GM04503 (cell line): ENCODE measurements around the gene THEM4.
"Not testable (repeated sequence)": the region's sequence is repeated elsewhere in the genome, so short reads cannot be mapped to it uniquely, and the experiment has no call there.

Experiments used
- DNase-seq: peaks from one replicate; pipeline ENCODE4 v3.0.0-alpha.2; 2012; ENCODE audit warnings: low read depth

The THEM4 gene

DNA sequence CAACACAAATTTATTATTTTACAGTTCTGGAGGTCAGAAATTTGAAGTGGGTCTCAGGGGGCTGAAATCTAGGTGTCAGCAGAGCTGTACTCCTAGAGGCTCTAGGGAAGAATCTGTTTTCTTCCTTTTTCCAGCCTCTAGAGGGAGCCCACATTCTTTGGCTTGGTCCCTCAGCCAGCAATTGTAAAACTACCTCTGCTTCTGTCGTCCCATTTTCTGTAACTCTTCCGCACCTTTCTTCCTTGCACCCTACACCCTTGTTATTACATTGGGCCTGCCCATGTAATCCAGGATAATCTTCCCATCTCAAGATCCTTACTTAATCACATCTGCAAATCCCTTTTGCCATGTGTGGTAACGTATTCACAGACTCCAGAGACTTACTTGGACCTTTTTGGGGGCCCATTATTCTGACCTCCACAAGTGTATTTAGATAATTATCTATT, 24.8 kb upstream of the THEM4 start:
- DNase-seq = no peak

DNA sequence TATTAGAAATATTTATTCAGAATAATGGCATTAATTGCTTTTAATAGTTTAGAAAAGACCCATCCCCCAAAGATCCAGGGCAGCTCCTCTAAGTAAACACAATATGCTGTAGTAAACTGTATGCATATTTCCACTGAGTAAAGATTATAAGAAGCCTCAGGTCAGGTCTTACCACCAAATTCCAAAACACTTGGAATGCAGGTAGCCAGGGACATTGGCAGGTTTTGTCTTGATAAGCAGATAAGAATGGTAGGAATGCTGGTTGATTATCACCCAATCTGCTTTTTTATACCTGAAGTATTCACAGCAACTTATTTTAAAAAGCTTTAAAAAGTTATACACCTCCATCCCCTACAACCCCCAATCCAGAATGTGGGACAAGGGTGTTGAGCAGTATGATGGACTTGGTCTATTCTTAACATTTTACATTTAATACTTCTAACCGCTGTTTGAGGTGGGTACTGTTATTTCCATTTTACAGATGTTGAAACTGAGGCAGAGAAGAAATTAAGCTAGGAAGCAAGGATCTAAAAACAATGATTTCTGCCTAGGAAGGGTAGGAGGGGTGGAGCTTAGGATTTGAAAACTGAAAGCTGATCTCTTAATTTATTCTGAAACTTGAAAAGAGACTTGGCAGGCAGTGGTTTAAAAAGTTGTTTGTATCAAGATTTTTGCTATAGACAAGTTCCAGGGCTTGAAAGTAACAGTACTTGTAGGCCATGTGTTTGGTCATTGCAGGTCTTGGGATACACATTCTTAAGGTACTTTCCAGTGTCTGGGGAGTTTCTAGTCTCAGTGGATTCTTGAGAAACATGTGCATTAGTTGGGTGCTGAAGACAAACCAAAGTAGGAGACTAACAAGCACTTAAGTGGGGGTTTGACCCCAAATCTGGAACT, 15.6 kb upstream of the THEM4 start:
- no peak for DNase-seq

DNA sequence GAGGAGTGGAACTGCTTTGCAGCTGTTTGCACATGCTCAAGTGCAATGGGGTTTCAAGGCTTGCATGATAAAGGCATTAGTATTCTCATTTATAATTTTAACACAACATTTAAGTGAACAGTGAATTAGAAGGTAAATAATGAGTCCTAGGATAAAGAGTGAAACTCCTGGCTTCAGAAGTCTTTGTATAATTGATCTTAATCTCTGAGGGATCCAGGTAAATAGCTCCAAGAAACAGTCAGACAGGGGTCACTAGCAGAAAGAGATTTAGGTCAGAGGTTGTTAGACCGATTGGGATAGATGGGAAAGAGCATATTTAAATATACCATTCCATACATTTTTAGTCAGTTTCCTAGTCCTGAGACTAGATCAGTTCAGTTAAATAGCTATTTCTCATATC, 14.1 kb upstream of the THEM4 start:
- DNase-seq = no peak

DNA sequence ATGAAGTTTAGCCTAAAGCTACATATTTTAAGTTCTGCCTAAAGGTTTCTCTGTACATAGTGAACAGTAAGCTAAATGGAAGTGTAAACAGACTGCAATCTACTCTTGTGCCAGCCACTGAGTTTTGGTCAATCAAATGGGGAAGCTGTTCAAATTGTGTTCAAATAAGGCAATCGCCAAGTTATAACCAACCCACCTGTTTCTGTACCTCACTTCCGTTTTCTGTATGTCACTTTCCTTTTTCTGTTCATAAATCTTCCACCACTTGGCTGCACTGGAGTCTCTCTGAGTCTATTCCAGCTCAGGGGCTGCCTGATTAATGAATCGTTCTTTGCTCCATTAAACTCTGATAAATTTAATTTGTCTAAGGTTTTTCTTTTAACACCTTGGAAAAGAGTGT, 10.8 kb upstream of the THEM4 start:
- DNase-seq = no peak

DNA sequence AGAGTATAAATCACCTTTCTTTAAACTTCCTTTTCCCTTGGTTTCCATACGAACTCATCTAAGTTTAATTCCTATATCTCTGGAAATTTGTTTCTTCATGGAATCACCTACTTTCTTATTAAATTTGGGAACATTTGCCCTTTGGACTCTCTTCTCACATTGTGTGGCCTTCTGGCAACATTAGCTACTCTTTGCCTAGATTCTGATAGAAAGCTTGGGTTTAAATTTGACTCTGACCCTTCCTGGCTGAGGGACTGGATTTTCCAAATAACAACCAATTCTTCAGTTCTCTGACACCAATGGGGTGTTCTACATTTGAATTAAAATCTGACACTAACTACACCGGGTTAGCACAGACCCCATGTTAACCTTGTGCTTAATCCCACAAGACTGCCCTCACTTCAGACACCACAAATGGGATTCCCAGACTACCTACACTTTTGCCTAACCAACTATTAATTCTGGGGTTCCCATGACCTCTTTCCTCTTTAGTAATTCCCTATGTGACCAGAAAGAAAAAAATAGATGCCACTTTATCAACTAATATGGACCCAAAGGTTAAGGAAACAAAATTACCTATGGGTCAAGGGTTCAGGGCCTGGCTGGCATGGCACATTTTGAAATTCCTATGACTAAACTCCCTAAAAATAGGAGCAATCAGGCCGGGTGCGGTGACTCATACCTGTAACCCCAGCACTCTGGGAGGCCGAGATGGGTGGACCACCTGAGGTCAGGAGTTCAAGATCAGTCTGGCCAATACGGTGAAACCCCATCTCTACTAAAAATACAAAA, 9.7 kb upstream of the THEM4 start:
- DNase-seq = no peak

DNA sequence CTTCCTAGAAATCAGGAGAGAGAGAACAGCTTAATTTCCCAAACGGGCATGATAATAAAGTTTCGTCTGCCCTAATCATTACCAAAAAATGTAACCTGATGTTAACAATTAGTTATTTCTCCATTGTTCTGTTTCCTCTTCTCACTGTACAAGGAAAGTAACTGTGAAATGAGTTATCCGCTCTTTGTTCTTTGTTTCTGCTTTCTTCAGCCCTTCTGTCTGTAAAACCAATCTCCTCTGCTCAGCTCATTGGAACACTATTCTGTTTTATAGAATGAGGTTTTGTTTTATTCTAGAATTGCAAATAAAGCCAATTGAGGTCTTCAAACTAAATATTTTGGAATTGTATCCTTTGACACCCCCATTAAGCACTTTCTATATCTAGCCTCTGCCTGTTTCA, 8.8 kb upstream of the THEM4 start:
- DNase-seq = no peak

DNA sequence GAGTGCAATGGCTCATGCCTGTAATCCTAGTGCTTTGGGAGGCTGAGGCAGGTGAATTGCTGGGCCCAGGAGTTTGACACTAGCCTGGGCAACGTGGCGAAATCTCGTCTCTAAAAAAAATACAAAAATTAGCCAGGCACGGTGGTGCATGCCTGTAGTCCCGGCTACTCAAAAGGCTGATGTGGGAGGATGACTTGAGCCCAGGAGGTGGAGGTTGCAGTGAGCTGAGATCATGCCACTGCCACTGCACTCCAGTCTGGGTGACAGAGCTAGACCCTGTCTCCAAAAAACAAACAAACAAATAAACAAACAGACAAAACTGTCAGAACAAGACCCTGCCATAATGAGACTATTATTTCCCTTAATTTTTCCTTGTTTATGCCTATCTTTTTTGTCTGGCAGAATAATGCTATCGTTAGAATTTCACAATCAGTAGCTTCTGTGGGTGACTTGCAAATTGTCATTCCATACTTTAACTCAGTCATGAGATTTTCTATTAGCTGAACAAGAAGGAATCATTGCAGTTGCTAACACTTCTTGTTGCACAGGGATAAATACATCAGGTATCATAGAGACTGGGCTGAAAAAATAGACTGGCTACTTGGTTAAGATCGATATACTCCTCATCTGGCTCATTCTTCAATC, 7.5 kb upstream of the THEM4 start:
- DNase-seq = no peak

DNA sequence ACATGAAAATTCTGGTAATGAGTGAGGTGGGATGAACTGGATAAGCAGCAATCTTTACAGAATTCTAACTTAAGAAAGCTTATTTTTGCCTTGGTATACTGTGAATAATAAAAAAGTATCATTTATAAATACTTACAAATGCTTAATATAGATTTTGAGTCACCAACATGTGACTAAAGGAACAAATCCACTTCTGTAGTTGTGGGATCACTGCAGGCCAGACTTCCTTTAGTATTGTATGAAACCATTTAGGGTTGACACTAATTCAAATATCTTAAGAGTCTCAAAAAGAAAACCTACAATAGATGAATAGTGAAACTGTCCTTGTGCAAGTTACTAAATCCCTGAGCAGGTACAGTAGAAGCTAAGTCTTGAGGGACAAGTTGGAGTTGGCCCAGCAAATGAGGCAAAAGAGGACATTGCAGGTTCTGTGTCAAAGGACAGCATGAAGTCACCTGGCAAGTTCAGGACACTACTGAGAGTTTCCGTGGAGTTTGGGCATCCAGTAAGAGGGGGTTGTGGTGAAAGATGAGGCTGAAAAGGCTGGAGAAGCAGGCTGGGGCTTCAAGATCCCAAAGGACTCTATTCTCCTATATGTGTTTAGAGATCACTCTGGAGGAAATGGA, 5.9 kb upstream of the THEM4 start:
- no peak for DNase-seq

DNA sequence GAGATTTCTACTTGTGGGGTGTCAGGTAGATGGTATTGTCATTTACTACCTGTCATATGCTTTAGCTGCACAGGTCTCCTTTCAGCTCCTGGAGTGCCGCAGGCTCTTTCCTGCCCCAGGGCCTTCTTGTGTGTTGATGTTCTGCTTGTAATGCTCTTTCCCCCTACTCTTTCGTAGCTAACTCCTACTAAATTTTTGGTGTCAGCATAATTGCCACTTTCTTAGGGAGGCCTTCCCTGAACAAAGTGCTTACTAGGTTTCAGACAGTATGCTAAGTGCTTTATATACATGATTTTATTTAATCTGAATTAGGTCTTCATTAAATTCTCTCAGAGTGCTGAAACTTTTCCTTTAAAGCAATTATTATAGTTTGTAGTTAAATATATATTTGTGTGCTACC, 4.8 kb upstream of the THEM4 start:
- DNase-seq = no peak

DNA sequence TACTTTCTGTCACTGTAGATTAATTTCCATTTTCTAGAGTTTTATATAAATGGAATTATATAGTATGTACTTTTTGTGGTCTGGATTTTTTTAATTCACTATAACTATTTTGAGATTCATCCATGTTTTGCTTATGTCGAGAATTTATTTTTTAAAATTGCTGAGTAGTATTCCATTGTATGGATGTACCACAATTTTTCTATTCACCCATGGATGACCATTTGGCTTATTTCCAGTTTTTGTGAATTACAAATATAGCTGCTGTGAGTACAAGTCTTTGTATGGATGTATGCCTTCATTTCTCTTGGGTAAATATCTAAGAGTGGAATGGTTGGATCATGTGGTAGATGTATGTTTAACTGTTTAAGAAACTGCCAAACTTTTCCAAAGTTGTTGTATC, 3.7 kb upstream of the THEM4 start:
- no peak for DNase-seq

DNA sequence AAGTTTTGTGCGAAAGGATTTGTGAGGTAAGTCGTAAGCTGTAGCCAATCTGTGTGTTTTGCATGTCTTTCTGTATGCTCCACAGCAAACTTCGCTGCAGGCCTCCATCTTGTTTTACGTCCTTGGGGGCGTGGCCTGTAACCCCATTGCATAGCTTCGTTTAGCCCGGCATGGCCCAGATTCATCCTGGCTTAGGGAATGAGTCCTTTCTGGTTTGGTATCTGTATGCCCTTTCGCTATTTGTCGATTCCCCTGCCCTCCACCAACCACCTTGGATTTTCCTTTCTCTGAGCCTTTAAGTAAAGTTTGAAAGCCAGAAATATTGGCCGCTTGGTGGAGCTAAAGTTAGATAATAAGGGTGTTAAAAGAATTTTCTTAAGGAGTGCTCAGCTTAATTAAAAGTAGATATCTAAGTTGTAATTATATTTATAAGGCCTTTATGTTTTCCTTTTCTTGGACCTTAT, 1.1 kb downstream of the THEM4 start:
- DNase-seq = no peak

DNA sequence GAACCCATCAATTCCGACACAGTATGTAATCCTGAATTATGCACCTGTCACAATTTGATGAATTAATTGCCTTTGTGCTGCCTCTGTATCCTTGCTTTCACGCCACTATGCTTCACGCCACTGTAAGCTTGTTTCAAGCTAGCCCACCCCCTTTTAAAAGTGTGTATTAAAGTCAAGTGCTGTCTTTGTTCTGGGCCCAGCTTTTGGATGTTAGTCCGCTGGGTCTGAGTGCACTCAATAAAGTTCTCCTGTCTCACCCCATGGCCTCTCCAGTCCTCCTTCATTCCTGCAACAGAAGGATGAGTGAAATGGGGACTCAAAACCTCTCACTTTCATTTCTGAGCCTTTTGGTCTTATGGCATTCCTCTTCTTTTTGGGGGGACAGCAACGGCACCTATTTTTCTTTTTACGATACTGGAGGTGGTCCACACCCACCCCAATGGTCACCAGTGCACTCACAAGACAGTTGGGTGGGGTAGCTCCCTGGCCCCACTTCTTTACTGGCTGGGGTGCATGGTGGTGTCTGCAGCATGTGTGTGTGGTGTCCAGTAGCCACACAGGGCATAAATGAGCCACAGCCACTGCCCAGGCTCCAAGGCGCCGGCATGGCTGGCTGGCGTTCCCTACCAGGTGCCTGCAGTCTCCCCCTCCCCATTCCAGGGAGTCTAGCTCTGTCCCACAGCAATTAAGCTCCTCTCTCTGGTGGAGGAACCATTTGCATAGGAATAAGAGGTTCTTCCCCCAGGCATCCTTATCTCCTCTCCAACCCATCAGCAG, 1.8 kb downstream of the THEM4 start:
- DNase-seq = no peak

DNA sequence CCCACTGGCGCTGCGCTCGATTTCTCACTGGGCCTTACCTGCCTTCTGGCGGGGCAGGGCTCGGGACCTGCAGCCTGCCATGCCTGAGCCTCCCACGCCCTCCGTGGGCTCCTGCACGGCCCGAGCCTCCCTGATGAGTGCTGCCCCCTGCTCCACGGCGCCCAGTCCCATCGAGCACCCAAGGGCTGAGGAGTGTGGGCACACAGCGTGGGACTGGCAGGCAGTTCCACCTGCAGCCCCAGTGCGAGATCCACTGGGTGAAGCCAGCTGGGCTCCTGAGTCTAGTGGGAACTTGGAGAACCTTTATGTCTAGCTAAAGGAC, 3.0 kb downstream of the THEM4 start:
- not testable (repeated sequence) for DNase-seq

DNA sequence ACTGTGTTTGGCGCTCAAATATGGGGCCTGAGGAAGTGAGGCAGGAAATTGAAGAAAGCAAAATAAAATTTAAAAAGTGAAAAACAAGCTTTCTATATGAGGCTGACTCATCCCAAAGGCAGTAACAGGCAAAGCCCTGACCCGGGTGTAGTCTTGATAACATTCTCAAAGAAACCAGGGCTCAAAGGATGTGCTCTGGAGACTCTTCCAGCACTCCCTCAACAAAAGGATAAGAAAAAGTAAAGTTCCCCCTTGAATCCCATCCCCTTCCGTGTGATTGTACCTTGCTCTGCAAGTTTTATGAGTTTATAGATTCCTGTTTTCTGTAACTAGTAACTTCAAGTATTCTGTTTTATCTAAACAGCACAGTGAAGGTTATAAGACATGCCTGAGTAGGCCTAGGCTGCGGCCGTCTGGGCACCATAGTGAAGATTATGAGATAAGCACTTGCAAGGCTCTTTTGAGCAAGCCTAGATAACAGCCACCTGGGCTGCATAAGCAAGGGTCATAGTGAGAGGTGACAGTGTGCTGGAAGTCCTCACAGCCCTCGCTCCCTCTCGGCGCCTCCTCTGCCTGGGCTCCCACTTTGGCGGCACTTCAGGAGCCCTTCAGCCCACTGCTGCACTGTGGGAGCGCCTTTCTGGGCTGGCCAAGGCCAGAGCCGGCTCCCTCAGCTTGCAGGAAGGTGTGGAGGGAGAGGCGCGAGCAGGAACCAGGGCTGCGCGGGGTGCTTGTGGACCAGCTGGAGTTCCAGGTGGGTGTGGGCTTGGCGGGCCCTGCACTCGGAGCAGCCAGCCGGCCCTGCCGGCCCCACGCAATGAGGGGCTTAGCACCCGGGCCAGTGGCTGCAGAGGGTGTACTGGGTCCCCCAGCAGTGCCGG, 3.6 kb downstream of the THEM4 start:
- not testable (repeated sequence) for DNase-seq

DNA sequence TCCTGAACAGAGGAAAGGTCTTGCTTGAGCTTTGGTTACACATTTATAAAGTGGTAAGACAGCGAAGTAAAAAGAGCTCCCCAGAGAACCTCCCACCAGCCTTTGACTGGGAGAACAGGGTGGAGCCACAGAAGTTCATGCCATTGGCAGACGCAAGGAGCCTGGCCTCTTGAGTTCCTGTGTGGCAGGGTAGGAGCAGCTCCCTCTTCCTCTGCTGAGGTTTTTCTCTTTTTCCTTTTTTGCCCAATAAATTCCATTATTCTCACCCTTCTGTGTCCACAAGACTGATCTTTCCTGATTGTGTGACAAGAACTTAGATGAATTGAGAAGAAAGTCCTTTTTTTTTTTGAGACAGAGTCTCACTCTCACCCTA, 4.3 kb downstream of the THEM4 start:
- DNase-seq = no peak

DNA sequence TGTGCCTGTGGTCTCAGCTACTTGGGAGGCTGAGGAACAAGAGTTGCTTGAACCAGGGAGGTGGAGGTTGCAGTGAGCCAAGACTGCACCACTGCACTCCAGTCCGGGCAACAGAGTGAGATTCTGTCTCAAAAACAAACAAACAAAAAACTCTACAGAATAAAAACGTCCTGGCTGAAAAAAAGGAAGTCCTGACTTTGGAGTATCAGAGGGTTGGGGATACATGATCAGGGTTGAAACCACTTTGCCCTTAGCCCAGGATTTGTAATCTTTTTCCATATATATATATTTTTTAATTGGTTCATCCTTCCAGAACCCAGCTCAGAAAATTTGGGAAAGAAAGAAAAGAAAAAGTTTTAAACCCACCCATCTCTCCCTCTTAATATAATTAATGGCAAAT, 6.5 kb downstream of the THEM4 start:
- no peak for DNase-seq

DNA sequence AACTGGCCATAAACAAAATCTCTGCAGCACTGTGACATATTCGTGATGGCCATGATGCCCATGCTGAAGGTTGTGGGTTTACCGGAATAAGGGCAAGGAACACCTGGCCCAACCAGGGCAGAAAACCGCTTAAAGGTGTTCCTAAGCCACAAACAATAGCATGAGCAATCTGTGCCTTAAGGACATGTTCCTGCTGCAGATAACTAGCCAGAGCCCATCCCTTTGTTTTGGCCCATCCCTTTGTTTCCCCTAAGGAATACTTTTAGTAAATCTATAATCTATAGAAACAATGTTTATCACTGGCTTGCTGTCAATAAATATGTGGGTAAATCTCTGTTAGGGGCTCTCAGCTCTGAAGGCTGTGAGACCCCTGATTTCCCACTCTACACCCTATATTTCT, 8.5 kb downstream of the THEM4 start:
- DNase-seq = not testable (repeated sequence)

DNA sequence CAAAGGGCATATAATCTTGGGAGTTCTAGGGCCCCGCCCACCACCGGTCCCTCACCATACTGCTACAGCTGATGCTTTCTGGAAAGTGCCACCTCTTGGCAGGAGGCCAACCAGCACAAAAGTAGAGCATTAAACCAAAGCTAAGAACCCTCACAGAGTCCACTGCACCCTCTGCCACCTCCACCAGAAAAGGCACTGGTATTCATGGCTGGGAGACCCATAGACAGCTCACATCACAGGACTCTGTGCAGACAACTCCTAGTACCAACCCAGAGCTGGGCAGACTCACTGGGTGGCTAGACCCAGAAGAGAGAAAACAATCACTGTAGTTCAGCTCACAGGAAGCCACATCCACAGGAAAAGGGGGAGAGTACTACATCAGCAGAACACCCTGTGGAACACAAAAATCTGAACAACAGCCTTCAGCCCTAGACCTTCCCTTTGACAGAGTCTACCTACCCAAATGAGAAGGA, 10.8 kb downstream of the THEM4 start:
- no peak for DNase-seq

DNA sequence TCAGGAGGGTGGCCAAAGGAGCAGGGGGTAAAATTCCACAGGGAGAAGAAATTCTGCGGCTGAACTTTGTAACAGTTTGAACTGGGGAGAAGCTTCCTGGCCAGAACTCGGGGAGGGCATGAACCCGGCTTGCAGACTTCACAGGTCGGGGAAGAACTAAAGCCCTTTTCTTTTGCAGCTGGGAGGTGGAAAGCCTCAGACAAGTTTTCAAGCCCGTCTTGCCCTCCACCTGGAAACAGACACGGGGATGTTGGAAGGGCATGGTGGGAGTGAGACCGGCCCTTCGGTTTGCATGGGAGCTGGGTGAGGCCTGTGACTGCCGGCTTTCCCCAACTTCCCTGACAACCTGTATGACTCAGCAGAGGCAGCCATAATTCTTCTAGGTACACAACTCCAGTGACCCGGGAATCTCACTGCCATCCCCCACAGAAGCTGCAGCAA, 11.3 kb downstream of the THEM4 start:
- no peak for DNase-seq

DNA sequence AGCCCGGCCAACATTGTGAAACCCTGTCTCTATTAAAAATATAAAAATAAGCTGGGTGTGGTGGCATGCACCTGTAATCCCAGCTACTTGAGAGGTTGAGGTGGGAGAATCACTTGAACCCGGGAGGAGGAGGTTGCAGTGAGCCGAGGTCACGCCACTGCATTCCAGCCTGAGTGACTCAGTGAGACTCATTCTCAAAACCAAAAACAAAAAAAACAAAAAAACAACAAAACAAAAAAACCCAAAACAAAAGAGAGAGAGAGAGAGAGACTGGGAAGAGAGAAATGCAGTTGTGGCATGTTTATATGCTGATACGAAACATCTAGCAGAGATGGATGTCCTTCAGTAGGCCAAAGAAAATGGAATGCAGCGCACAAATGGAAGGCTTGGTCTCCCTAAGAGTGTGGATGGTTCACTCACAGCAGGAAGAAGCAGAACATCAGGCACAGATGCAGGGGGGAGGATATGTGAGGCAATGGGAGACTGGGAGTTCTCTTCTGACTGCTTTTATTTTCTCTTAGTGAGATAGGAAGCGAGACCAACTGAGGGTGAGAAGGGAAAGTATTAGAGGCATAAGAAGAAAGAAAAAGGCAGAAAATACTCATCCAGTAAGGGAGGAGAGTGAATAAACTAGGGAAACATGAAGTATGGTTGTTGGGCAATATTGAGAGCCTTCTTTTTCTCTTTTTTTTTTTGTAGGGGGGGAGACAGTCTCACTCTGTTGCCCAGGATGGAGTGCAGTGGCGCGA, 16.0 kb downstream of the THEM4 start:
- DNase-seq = no peak
